ENCODE measurements around the gene PERCC1. TPM values are rescaled to one million over a fixed set of nuclear protein-coding genes. Genes with fewer than 3 reads are reported as not detected.

PERCC1 gene
- total RNA-seq, 1 experiment from 2014 or later, result not detected

DNA sequence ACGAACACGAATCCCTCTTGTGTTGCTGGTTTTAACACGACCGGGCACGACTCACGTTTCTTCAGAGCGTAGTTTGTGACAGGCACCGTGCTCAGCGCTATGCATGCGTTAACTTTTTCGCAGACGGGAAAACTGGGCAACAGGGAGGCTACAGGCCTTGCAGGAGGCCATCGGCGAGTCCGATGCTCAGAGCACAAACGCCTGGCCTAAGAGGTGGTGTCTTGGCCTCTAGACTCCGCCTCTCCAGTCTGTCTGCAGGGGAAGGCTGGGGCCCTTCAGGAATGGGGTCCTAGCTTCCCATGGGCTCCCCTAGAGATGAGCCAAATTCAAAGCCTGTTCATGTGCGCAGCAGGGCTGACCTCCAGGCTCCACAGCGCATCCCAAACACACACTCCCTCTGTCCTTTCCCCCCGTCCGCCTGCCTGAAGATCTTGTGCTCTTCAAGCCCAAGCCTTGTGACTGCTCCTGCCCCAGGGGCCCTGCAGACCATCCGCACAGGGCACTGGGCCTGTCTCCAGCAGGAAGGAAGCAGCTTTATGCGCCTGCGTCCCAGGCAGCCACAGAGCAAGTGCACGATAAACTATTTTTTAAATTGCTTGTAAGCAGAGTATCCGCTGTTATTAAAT, 40.8 kb downstream of the PERCC1 start:
- Mint-ChIP-seq H3K27ac (ENCODE audit: unreplicated experiment) (no peak overlapping the region), H3K27me3 (ENCODE audit: unreplicated experiment) (no peaks in the 10 kb centered on the region), H3K4me3 (ENCODE audit: low read depth, unreplicated experiment) (no peak overlapping the region), H3K4me1 (ENCODE audit: low read depth, unreplicated experiment) (peaks cover 18% of the 10 kb centered on the region), H3K9me3 (ENCODE audit: low read depth, unreplicated experiment) (no peaks in the 10 kb centered on the region), H3K36me3 (ENCODE audit: insufficient read depth, unreplicated experiment) (peaks cover 33% of the 10 kb centered on the region)
- CTCF ChIA-PET, result interaction anchor here (0.6 kb wide), 1 partner anchor 9 kb away, joined by 3 read pairs; no protein-coding TSS in a partner anchor
- intact Hi-C loops (cut with micrococcal nuclease; ENCODE audit: unreplicated experiment), result no loop called here
- DNase-seq, result no peak
- TF ChIP-seq, protein P1, sequence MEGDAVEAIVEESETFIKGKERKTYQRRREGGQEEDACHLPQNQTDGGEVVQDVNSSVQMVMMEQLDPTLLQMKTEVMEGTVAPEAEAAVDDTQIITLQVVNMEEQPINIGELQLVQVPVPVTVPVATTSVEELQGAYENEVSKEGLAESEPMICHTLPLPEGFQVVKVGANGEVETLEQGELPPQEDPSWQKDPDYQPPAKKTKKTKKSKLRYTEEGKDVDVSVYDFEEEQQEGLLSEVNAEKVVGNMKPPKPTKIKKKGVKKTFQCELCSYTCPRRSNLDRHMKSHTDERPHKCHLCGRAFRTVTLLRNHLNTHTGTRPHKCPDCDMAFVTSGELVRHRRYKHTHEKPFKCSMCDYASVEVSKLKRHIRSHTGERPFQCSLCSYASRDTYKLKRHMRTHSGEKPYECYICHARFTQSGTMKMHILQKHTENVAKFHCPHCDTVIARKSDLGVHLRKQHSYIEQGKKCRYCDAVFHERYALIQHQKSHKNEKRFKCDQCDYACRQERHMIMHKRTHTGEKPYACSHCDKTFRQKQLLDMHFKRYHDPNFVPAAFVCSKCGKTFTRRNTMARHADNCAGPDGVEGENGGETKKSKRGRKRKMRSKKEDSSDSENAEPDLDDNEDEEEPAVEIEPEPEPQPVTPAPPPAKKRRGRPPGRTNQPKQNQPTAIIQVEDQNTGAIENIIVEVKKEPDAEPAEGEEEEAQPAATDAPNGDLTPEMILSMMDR (IDR thresholded peaks at IDR 0.05; ENCODE audit: unreplicated experiment), result no peak
- no TSS peak for BruUV-seq (replicated peaks)

DNA sequence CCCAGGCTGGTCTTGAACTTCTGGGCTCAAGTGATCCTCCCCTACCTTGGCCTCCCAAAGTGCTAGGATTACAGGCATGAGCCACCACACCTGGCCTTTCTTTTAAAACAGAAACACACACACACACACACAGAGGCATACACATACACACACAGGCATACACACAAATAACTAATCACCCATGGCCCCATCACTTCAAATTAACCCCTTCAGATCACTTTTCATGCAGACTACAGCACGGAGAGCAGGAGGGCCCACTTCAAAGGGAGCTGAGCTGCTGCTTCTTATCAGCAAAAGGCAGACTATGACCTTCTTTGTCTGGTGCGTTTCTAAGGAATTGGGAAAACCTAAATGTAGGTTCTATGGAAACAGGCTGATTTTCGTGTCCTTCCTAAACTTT, 42.1 kb downstream of the PERCC1 start:
- BruUV-seq (replicated peaks), result no TSS peak
- H3K36me3 Mint-ChIP-seq (ENCODE audit: insufficient read depth, unreplicated experiment), result peaks cover 33% of the 10 kb centered on the region
- no peaks in the 10 kb centered on the region for H3K27me3 Mint-ChIP-seq (ENCODE audit: unreplicated experiment)
- no peaks in the 10 kb centered on the region for H3K9me3 Mint-ChIP-seq (ENCODE audit: low read depth, unreplicated experiment)
- H3K4me1 Mint-ChIP-seq (ENCODE audit: low read depth, unreplicated experiment), result peaks cover 18% of the 10 kb centered on the region
- CTCF ChIA-PET, result no interaction called here
- no peak for DNase-seq
- TF ChIP-seq, protein P1 (IDR thresholded peaks at IDR 0.05; ENCODE audit: unreplicated experiment), result no peak
- peak overlapping the region; percentile 41 for H3K4me3 Mint-ChIP-seq (ENCODE audit: low read depth, unreplicated experiment)
- no peak overlapping the region for H3K27ac Mint-ChIP-seq (ENCODE audit: unreplicated experiment)
- intact Hi-C loops (cut with micrococcal nuclease; ENCODE audit: unreplicated experiment), result no loop called here

DNA sequence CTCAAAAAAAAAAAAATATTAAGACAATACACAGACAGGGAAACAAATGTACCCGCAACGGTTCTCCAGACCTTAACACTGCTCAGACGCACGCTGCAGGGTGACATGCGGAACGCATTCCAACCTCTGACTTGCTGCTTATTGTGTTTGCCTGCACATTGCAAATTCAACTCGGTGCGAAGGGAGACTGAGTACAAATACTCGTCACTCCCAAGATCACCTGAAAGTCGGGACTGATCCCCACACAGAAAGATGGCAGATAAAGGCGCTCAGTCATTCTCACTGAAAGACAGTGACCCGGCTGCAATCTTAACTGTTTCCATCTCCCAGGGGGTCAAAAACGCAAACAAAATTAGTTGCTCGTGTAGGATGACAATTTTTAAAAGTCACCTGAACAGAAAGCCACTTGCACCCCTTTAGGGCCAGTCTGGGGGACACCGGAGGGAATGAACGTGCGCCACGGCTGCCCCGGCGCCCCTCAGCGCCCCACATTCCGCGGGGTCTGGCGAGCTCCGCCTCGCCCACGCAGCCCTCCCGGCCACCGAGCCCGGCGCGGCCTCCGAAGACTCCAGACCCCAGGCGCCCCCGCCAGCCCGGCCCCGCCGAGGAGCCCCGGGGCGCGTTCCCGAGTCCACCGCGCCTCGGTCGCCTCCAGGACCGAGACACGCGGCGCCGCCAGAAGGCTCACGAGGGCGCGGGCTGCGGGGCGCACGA, 43.4 kb downstream of the PERCC1 start:
- H3K27me3 Mint-ChIP-seq (ENCODE audit: unreplicated experiment), result no peaks in the 10 kb centered on the region
- TF ChIP-seq, protein P1 (IDR thresholded peaks at IDR 0.05; ENCODE audit: unreplicated experiment), result no peak
- peaks cover 3% of the 10 kb centered on the region for H3K9me3 Mint-ChIP-seq (ENCODE audit: low read depth, unreplicated experiment)
- TSS peak; percentile 47 for BruUV-seq (replicated peaks)
- peaks cover 18% of the 10 kb centered on the region for H3K4me1 Mint-ChIP-seq (ENCODE audit: low read depth, unreplicated experiment)
- peaks cover 33% of the 10 kb centered on the region for H3K36me3 Mint-ChIP-seq (ENCODE audit: insufficient read depth, unreplicated experiment)
- H3K4me3 Mint-ChIP-seq (ENCODE audit: low read depth, unreplicated experiment), result peak overlapping the region; percentile 70
- no peak overlapping the region for H3K27ac Mint-ChIP-seq (ENCODE audit: unreplicated experiment)
- CTCF ChIA-PET, result no interaction called here
- no peak for DNase-seq
- intact Hi-C loops (cut with micrococcal nuclease; ENCODE audit: unreplicated experiment), result no loop called here

DNA sequence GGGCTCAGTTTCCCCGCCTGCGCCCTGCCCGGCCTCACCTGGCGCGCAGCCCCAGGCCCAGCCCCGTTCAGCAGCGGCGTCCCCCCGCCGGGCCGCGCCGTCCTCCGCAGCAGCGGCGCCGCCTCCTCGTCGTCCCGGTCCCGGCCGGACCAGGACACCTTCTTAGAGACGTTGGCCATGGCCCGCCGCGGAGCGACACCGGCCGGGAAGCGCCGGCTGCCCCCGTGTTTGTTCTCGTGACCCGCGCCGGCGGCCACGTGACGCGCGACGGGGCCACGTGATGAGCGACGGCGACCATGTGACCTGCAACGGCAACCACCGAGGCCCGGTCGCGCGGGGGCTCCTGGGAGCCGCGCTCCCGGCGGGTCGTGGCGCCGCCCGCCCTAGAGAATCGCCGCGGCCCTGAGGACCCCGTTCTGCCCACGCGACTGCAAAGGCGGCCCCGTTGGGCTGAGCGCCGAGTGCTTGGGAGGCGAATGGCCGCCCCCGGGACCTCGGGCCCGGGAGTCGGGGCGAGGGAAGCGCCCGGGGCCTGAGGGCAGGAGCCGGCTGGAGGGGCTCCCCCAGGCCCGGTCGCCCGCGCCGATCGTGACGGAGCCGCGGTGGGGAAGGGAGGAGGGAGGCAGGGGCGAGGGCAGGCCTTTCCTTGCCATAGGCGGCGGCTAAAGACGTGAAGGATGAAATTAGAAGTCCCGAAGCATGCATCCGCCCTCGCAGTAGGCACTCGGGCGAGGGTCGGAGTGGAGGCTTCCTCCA, 44.1 kb downstream of the PERCC1 start, which contains the start of gene CLCN7:
Gene CLCN7 (minus strand): TSS at position 233 of the 756 bp plus-strand sequence. CDS start 54 bp downstream, at position 179.
- Mint-ChIP-seq H3K36me3 (ENCODE audit: insufficient read depth, unreplicated experiment) (peaks cover 33% of the 10 kb centered on the region), H3K4me1 (ENCODE audit: low read depth, unreplicated experiment) (peaks cover 15% of the 10 kb centered on the region), H3K27ac (ENCODE audit: unreplicated experiment) (peak within 1 kb of the TSS; percentile 50), H3K4me3 (ENCODE audit: low read depth, unreplicated experiment) (peak within 1 kb of the TSS; percentile 70), H3K27me3 (ENCODE audit: unreplicated experiment) (no peaks in the 10 kb centered on the region), H3K9me3 (ENCODE audit: low read depth, unreplicated experiment) (peaks cover 3% of the 10 kb centered on the region)
- intact Hi-C loops (cut with micrococcal nuclease; ENCODE audit: unreplicated experiment), result no loop called here
- DNase-seq, result peak; percentile 95
- TF ChIP-seq, protein P1 (IDR thresholded peaks at IDR 0.05; ENCODE audit: unreplicated experiment), result no peak
- BruUV-seq (replicated peaks), result TSS peak; percentile 71
- CTCF ChIA-PET, result interaction anchor here (0.6 to 1.0 kb wide), 2 partner anchors 17 to 18 kb away, joined by 4 read pairs; partner anchors contain the start of gene TELO2
